GM12891 (cell line): ENCODE measurements around the gene SPANXN3. TPM values are rescaled to one million over a fixed set of nuclear protein-coding genes. Genes with fewer than 3 reads are reported as not detected.
"Not testable (repeated sequence)": the region's sequence is repeated elsewhere in the genome, so short reads cannot be mapped to it uniquely, and the experiment has no call there.

Experiments used
- DNase-seq: peaks from one replicate; pipeline ENCODE4 v3.0.0; 2011; ENCODE audit warnings: low spot score; ENCODE audit not compliant: insufficient read length
- FAIRE-seq: peaks from 2 replicates; lab custom pipeline; 2011; peaks lifted over from hg19 to GRCh38; lab: Jason Lieb, UNC
- PAX5 ChIP-seq: IDR thresholded peaks from 2 replicates; pipeline ENCODE4 v1.6.1; 2011; ENCODE audit warnings: low read length, moderate library complexity, mild to moderate bottlenecking; ENCODE audit not compliant: insufficient read depth, severe bottlenecking
- POLR2A ChIP-seq: IDR thresholded peaks from 2 replicates; pipeline ENCODE4 v1.6.1; 2011; ENCODE audit warnings: low read depth, low read length, control low read depth
- POLR2AphosphoS5 ChIP-seq: IDR thresholded peaks from 2 replicates; pipeline ENCODE4 v1.6.1; 2011; ENCODE audit warnings: low read depth, low read length, control low read depth
- POU2F2 ChIP-seq: IDR thresholded peaks from 2 replicates; pipeline ENCODE4 v1.6.1; 2011; ENCODE audit warnings: low read depth, mild to moderate bottlenecking, control low read depth, low read length, moderate library complexity
- SPI1 ChIP-seq: IDR thresholded peaks from 2 replicates; pipeline ENCODE4 v1.6.1; 2011; ENCODE audit warnings: low read depth, low read length, control low read depth
- TAF1 ChIP-seq: IDR thresholded peaks from 2 replicates; pipeline ENCODE4 v1.6.1; 2011; ENCODE audit warnings: low read depth, low read length, control low read depth
- polyA plus RNA-seq: library from polyadenylated mRNA; unstranded; fragments of >200 nt; gene quantifications from one replicate; pipeline ENCODE4 v1.2.1, GENCODE V29; 2012; ENCODE audit warnings: low read depth, missing spikeins, inconsistent platforms; ENCODE audit not compliant: missing spikeins

SPANXN3 gene
- not detected for polyA plus RNA-seq

GRCh38 chrX:143517375-143517774, at the start of gene SPANXN3:
Gene SPANXN3 (minus strand): TSS chrX:143517475. CDS start chrX:143517391, 84 bp downstream.
- DNase-seq, FAIRE-seq: not testable (repeated sequence)

- no peak for TF ChIP-seq TAF1
- TF ChIP-seq POLR2A = no peak
- no peak for TF ChIP-seq PAX5
- no peak for TF ChIP-seq SPI1
- no peak for TF ChIP-seq POLR2AphosphoS5
- TF ChIP-seq POU2F2 = no peak
- FAIRE-seq = no peak
- no peak for DNase-seq
Measured at GRCh38 chrX:143536176-143536575, 18.9 kb upstream of the SPANXN3 start.

GRCh38 chrX:143502196-143502595, 15.1 kb downstream of the SPANXN3 start:
- not testable (repeated sequence) for DNase-seq, FAIRE-seq

GRCh38 chrX:143500751-143501150, 16.5 kb downstream of the SPANXN3 start:
- FAIRE-seq (no peak), DNase-seq (no peak)
- TF ChIP-seq POLR2AphosphoS5 (no peak), POU2F2 (no peak), SPI1 (no peak), POLR2A (no peak), PAX5 (no peak), TAF1 (no peak)

- no peak for TF ChIP-seq PAX5
- no peak for TF ChIP-seq POLR2AphosphoS5
- TF ChIP-seq TAF1 = no peak
- no peak for TF ChIP-seq SPI1
- TF ChIP-seq POLR2A = no peak
- no peak for TF ChIP-seq POU2F2
- DNase-seq = no peak
- FAIRE-seq = no peak
Measured at GRCh38 chrX:143486105-143486504, 31.2 kb downstream of the SPANXN3 start.

GRCh38 chrX:143476751-143477150, 40.5 kb downstream of the SPANXN3 start:
- FAIRE-seq = no peak

GRCh38 chrX:143472347-143472938, 44.8 kb downstream of the SPANXN3 start:
- FAIRE-seq (no peak), DNase-seq (no peak)
- TF ChIP-seq POLR2AphosphoS5 = no peak
- TF ChIP-seq TAF1 = no peak

More at GRCh38 chrX:143476751-143477150, 40.5 kb downstream of the SPANXN3 start:
- TF ChIP-seq TAF1 (no peak), POU2F2 (no peak), POLR2AphosphoS5 (no peak), PAX5 (no peak), POLR2A (no peak), SPI1 (no peak)
- no peak for DNase-seq

GRCh38 chrX:143466130-143466529, 51.1 kb downstream of the SPANXN3 start:
- no peak for TF ChIP-seq TAF1
- no peak for TF ChIP-seq PAX5
- no peak for TF ChIP-seq POU2F2
- no peak for TF ChIP-seq SPI1
- no peak for TF ChIP-seq POLR2A
- no peak for TF ChIP-seq POLR2AphosphoS5
- no peak for FAIRE-seq
- no peak for DNase-seq

- no peak for DNase-seq
- TF ChIP-seq TAF1 (no peak), POU2F2 (no peak), SPI1 (no peak), POLR2AphosphoS5 (no peak), PAX5 (no peak), POLR2A (no peak)
- no peak for FAIRE-seq
Measured at GRCh38 chrX:143462696-143463095, 54.6 kb downstream of the SPANXN3 start.

GRCh38 chrX:143461606-143462005, 55.7 kb downstream of the SPANXN3 start:
- TF ChIP-seq SPI1 = no peak
- no peak for TF ChIP-seq POLR2AphosphoS5
- TF ChIP-seq TAF1 = no peak
- no peak for TF ChIP-seq PAX5
- TF ChIP-seq POU2F2 = no peak
- TF ChIP-seq POLR2A = no peak
- DNase-seq (no peak), FAIRE-seq (no peak)
